HG03575 (cell line): ENCODE measurements around the gene SEMA4A.

Experiments used
- ATAC-seq: cut with Tn5 transposase; IDR thresholded peaks from one replicate; pipeline ENCODE4 v1.9.1; 2021; ENCODE audit not compliant: unreplicated experiment, insufficient number of reproducible peaks, low FRiP score; ENCODE audit errors: extremely low read depth

The SEMA4A gene

GRCh38 chr1:156151093-156151688, 2.2 kb upstream of the SEMA4A start:
- no peak for ATAC-seq

DNA sequence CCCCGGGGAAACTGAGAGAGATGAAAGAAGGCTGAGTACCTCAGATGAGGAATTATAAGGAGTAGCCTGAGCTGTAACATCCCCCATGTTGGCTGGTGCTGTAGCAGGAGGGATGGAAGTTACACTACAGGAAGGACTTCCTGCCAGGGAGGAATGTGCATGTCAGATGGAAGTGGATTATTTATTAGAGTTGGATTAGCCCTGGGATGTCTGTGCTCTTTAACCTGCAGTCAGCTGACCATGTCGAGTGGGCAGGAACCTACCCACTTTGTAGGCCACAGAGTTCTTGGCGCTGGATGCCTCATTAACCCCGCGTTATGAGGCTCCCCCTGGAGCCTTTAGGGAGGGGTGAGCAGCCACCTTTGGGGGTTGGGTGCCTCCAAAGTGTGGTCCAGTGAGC, 757 bp upstream of the SEMA4A start:
- ATAC-seq: no peak

DNA sequence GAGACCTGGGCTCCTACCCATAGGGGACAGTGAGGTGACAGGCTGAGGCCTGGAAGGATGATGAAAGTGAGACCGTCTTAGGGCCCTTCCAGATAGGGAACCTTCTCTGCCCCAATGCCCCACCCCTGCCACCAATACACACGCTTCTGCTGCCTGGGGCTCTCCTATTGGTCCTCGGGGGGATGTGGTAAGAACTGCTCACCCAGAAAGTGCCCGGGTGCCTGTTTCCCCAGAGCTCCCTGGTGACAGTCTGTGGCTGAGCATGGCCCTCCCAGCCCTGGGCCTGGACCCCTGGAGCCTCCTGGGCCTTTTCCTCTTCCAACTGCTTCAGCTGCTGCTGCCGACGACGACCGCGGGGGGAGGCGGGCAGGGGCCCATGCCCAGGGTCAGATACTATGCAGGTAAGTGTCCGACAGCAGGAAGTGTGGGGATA, 948 bp downstream of the SEMA4A start:
- ATAC-seq: no peak

GRCh38 chr1:156155756-156156510, 2.5 kb downstream of the SEMA4A start:
- no peak for ATAC-seq

DNA sequence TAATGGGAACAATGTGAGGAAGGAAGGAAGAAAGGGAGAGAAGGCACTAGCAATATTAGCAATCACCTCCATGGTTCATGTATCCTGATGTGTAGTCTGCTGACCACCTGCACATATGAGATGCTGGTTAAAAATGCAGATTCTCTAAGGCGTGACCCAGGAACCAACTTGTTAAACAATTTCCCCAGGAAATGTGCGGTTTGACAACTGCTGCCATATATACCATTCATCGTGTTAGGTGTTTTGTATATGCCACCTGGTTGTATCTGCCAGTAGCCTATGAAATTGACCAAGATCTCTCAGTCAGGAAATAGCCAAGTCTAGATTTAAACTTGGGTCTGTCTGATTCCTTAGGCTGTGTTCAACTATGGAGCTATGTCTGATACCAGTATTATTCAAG, 4.1 kb downstream of the SEMA4A start:
- ATAC-seq: no peak

- no peak for ATAC-seq
Observed at GRCh38 chr1:156157966-156158365, 4.6 kb downstream of the SEMA4A start.

- ATAC-seq: no peak
Observed at GRCh38 chr1:156160000-156160742, 6.8 kb downstream of the SEMA4A start.

- no peak for ATAC-seq
Observed at GRCh38 chr1:156160743-156161171, 7.4 kb downstream of the SEMA4A start.

- no peak for ATAC-seq
Observed at GRCh38 chr1:156162430-156163037, 9.1 kb downstream of the SEMA4A start.

DNA sequence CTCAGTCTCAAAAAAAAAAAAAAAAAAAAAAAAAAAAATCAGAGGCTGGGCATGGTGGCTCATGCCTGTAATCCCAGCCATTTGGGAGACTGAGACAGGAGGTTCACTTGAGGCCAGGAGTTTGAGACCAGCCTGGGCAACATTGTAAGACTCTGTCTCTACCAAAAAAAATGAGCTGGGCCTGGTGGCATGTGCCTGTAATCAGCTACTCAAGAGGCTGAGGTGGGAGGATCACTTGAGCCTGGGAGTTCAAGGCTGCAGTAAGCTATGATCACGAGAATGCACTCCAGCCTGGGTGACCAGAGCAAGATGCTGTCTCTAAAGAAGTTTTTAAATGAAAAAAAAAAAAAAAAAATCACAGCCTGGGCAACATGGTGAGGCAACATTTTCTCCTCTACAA, 10.3 kb downstream of the SEMA4A start:
- ATAC-seq: no peak

DNA sequence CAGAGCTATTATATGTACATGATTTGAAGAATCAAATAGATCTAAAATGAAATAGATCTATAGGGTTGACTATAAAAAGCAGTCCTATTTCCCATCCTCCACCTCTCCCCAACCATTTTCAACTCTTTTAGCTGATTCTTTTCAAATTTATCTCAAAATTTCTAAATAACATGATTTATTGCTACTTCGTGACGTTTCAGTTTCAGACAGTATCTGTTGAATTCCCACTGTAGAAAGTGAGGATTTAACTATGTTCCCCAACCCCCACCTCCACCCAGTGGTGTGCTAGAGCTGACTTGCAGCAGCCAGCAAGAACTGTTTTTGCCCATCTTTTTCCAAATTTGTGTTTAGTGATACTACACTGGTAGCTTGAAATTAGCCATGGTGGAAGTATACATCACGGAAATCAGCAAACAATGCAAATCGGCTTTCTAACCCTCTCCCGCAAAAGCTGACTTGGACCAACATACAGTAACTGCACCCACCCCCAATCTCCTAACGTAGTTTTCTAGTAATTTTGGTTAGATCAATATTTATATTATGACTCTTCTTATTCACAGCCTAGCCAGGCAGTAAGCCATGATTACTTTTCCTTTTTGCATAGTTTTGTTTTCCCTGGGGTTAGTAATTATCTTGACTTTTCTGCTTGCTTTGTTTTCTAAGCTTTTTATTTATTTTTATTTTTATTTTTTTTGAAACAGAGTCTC, 10.9 kb downstream of the SEMA4A start:
- no peak for ATAC-seq

DNA sequence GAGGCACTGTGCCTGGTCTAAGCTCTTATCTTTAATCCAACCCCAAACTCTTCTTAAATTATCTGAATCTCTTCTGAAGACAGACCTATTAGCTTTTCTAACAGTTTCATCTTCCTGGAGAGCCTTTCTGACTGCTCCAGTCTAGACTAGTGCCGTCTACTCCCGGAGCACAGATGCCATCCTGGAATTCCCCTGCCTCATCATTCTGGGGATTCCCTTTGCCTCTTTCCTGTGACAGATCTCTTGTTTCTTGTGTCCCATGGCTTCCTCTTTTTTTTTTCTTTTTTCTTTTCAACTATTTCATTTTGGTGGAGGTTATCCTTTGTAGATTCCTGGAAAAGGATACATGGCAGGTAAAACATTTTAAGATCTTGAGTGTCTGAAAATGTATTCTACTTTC, 11.7 kb downstream of the SEMA4A start:
- ATAC-seq: no peak

- no peak for ATAC-seq
Observed at GRCh38 chr1:156167536-156167935, 14.2 kb downstream of the SEMA4A start.

GRCh38 chr1:156172696-156173470, 19.5 kb downstream of the SEMA4A start:
- ATAC-seq: no peak

DNA sequence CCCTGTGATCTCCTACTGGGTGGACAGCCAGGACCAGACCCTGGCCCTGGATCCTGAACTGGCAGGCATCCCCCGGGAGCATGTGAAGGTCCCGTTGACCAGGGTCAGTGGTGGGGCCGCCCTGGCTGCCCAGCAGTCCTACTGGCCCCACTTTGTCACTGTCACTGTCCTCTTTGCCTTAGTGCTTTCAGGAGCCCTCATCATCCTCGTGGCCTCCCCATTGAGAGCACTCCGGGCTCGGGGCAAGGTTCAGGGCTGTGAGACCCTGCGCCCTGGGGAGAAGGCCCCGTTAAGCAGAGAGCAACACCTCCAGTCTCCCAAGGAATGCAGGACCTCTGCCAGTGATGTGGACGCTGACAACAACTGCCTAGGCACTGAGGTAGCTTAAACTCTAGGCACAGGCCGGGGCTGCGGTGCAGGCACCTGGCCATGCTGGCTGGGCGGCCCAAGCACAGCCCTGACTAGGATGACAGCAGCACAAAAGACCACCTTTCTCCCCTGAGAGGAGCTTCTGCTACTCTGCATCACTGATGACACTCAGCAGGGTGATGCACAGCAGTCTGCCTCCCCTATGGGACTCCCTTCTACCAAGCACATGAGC, 23.3 kb downstream of the SEMA4A start:
- no peak for ATAC-seq

- no peak for ATAC-seq
Observed at GRCh38 chr1:156177919-156178654, 24.7 kb downstream of the SEMA4A start.

- no peak for ATAC-seq
Observed at GRCh38 chr1:156180471-156180870, 27.1 kb downstream of the SEMA4A start.
